GM23338 (cell line): ENCODE data around the gene FXR1.

Experiments
- CREB1 ChIP-seq: fragments of 250-450 bp; sonication (Bioruptor Pico); IDR thresholded peaks from 2 replicates; pipeline ENCODE4 v1.5.0; 2020; ENCODE audit warnings: low read depth, mild to moderate bottlenecking, moderate library complexity
- EZH2 ChIP-seq: fragments of 200-600 bp; sonication (generic); IDR thresholded peaks from one replicate; pipeline ENCODE4 v1.8.0; 2017; ENCODE audit warnings: antibody characterized with exemption, mild to moderate bottlenecking, low read depth; ENCODE audit not compliant: unreplicated experiment
- EZH2phosphoT487 ChIP-seq: fragments of 200-600 bp; sonication (generic); IDR thresholded peaks from one replicate; pipeline ENCODE4 v1.8.1; 2018; ENCODE audit warnings: antibody characterized with exemption; ENCODE audit not compliant: unreplicated experiment
- JUNB ChIP-seq: IDR thresholded peaks from one replicate; pipeline ENCODE4 v1.6.1; 2016; ENCODE audit warnings: antibody characterized with exemption; ENCODE audit not compliant: unreplicated experiment
- NANOG ChIP-seq: IDR thresholded peaks from 2 replicates; pipeline ENCODE4 v1.6.1; 2016; ENCODE audit warnings: antibody characterized with exemption, borderline replicate concordance
- POLR2AphosphoS5 ChIP-seq: IDR thresholded peaks from 2 replicates; pipeline ENCODE4 v1.6.1; 2016; ENCODE audit warnings: antibody characterized with exemption, low read depth
- REST ChIP-seq: IDR thresholded peaks from one replicate; pipeline ENCODE4 v1.6.1; 2018; ENCODE audit warnings: antibody characterized with exemption; ENCODE audit not compliant: unreplicated experiment
- STAT1 ChIP-seq: IDR thresholded peaks from one replicate; pipeline ENCODE4 v1.6.1; 2016; ENCODE audit warnings: antibody characterized with exemption; ENCODE audit not compliant: unreplicated experiment
- ZNF331 ChIP-seq: fragments of 250-450 bp; sonication (Bioruptor Pico); IDR thresholded peaks from 2 replicates; pipeline ENCODE4 v1.5.0; 2020; ENCODE audit warnings: low read depth, mild to moderate bottlenecking, moderate library complexity
- TF ChIP-seq, protein P1 (sequence below), 2 experiments: fragments of 200-600 bp in 1 of 2; sonication (generic) in 1 of 2; conservative IDR thresholded peaks; 2 replicates each; pipeline versions ENCODE4 v1.5.1 to v1.6.1; 2016 to 2017; ENCODE audit warnings: antibody characterized with exemption in 2 of 2, low read depth in 2 of 2, mild to moderate bottlenecking in 2 of 2, moderate library complexity in 1 of 2

DNA sequence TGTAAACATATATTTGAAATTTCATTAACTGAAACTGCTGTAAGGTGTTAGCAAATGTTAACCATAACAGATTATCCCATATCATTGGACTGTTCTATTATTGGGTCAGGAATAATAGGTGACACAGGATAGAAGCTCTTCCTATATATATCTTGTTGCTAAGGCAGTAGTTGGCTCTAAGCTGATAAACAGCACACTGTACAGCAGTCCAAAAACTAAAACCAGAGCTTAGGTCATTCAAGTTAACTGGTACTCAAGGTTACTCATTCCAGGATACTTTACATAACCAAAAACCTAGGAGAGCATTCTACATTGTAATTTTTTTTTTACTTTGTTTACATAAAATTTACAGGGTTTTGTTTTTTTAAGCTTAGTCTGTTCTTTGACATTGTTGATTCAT is 68.1 kb downstream of the FXR1 start:
- TF ChIP-seq, protein P1, sequence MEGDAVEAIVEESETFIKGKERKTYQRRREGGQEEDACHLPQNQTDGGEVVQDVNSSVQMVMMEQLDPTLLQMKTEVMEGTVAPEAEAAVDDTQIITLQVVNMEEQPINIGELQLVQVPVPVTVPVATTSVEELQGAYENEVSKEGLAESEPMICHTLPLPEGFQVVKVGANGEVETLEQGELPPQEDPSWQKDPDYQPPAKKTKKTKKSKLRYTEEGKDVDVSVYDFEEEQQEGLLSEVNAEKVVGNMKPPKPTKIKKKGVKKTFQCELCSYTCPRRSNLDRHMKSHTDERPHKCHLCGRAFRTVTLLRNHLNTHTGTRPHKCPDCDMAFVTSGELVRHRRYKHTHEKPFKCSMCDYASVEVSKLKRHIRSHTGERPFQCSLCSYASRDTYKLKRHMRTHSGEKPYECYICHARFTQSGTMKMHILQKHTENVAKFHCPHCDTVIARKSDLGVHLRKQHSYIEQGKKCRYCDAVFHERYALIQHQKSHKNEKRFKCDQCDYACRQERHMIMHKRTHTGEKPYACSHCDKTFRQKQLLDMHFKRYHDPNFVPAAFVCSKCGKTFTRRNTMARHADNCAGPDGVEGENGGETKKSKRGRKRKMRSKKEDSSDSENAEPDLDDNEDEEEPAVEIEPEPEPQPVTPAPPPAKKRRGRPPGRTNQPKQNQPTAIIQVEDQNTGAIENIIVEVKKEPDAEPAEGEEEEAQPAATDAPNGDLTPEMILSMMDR (conservative IDR thresholded peaks at IDR 0.05; ENCODE audit: low read depth in 2 of 2) = no peak
- TF ChIP-seq POLR2AphosphoS5 (no peak), REST (no peak), EZH2 (no peak), EZH2phosphoT487 (no peak), CREB1 (CRISPR knock-in tag) (no peak), STAT1 (no peak), JUNB (no peak), ZNF331 (no peak), NANOG (no peak)
